Activated CD4-positive, alpha-beta T cell treated with anti-CD3 and anti-CD28 coated beads, Interleukin-2, amount 50 U/mL, for 1 hour (primary cell): ENCODE data around the gene TASOR2.

Source experiments
- DNase-seq: peaks from one replicate; pipeline ENCODE4 v3.0.0-alpha.2; 2020

TASOR2 gene

GRCh38 chr10:5684318-5684970, at the start of gene TASOR2:
Gene TASOR2, plus strand, starts transcription at chr10:5684838. Its CDS starts 35,805 bp downstream, at chr10:5720643.
- DNase-seq, result peak; percentile 95

- no peak for DNase-seq
Measured at GRCh38 chr10:5634918-5635317, 49.7 kb upstream of the TASOR2 start.

- no peak for DNase-seq
Measured at GRCh38 chr10:5638494-5638893, 46.1 kb upstream of the TASOR2 start.

GRCh38 chr10:5639066-5639465, 45.6 kb upstream of the TASOR2 start:
- no peak for DNase-seq

- DNase-seq, result no peak
Measured at GRCh38 chr10:5640036-5640435, 44.6 kb upstream of the TASOR2 start.

GRCh38 chr10:5640501-5640900, 44.1 kb upstream of the TASOR2 start:
- no peak for DNase-seq

GRCh38 chr10:5641501-5641900, 43.1 kb upstream of the TASOR2 start:
- no peak for DNase-seq

- no peak for DNase-seq
Measured at GRCh38 chr10:5643346-5644067, 41.1 kb upstream of the TASOR2 start.

- no peak for DNase-seq
Measured at GRCh38 chr10:5644930-5645329, 39.7 kb upstream of the TASOR2 start.

- DNase-seq, result no peak
Measured at GRCh38 chr10:5645375-5645774, 39.3 kb upstream of the TASOR2 start.

- no peak for DNase-seq
Measured at GRCh38 chr10:5645944-5646617, 38.6 kb upstream of the TASOR2 start.

GRCh38 chr10:5647507-5648240, 37.0 kb upstream of the TASOR2 start:
- no peak for DNase-seq

GRCh38 chr10:5648494-5649457, 35.9 kb upstream of the TASOR2 start:
- no peak for DNase-seq

GRCh38 chr10:5649746-5650145, 34.9 kb upstream of the TASOR2 start:
- DNase-seq, result no peak

- no peak for DNase-seq
Measured at GRCh38 chr10:5650664-5651387, 33.8 kb upstream of the TASOR2 start.

- no peak for DNase-seq
Measured at GRCh38 chr10:5651388-5651764, 33.3 kb upstream of the TASOR2 start.

GRCh38 chr10:5652746-5653145, 31.9 kb upstream of the TASOR2 start:
- no peak for DNase-seq

- DNase-seq, result no peak
Measured at GRCh38 chr10:5654218-5654755, 30.4 kb upstream of the TASOR2 start.

GRCh38 chr10:5655121-5655520, 29.5 kb upstream of the TASOR2 start:
- DNase-seq, result no peak

- DNase-seq, result no peak
Measured at GRCh38 chr10:5656737-5657579, 27.7 kb upstream of the TASOR2 start.
